Astrocyte (in vitro differentiated cells and primary cell): ENCODE measurements around the gene HSPA12B. TPM values are rescaled to one million over a fixed set of nuclear protein-coding genes. Genes with fewer than 3 reads are reported as not detected.
"Not testable (repeated sequence)": the region's sequence is repeated elsewhere in the genome, so short reads cannot be mapped to it uniquely, and the experiment has no call there.

ENCODE experiments used
- DNase-seq: peaks from one replicate; pipeline ENCODE4 v3.0.0-alpha.2; 2010; ENCODE audit warnings: low read depth
- FAIRE-seq: peaks from 2 replicates; lab custom pipeline; 2011; peaks lifted over from hg19 to GRCh38; lab: Jason Lieb, UNC
- H2AFZ ChIP-seq: 2 replicates; pipeline ENCODE4 v1.6.0; 2012; ENCODE audit warnings: low read depth, low read length, inconsistent platforms
- H3K27ac ChIP-seq: 2 replicates; pipeline ENCODE4 v1.5.1; 2011; ENCODE audit warnings: low read depth, low read length, inconsistent platforms
- H3K27me3 ChIP-seq: 2 replicates; pipeline ENCODE4 v1.6.0; 2011; ENCODE audit warnings: low read length, inconsistent platforms; ENCODE audit not compliant: insufficient read depth
- H3K36me3 ChIP-seq: 2 replicates; pipeline ENCODE4 v1.5.1; 2011; ENCODE audit warnings: low read length, inconsistent platforms; ENCODE audit not compliant: insufficient read depth
- H3K4me1 ChIP-seq: 2 replicates; pipeline ENCODE4 v1.5.1; 2011; ENCODE audit warnings: low read length, inconsistent platforms; ENCODE audit not compliant: insufficient read depth
- H3K4me2 ChIP-seq: 2 replicates; pipeline ENCODE4 v1.6.0; 2012; ENCODE audit warnings: low read length, inconsistent platforms
- H3K4me3 ChIP-seq: 2 replicates; pipeline ENCODE4 v1.5.1; 2011; ENCODE audit warnings: low read depth, mild to moderate bottlenecking, low read length, inconsistent platforms; ENCODE audit not compliant: insufficient read depth
- H3K79me2 ChIP-seq: 2 replicates; pipeline ENCODE4 v1.6.0; 2012; ENCODE audit warnings: mild to moderate bottlenecking, low read length, inconsistent platforms; ENCODE audit not compliant: insufficient read depth
- H3K9ac ChIP-seq: 2 replicates; pipeline ENCODE4 v1.6.0; 2012; ENCODE audit warnings: mild to moderate bottlenecking, low read length, inconsistent platforms
- H3K9me3 ChIP-seq: 2 replicates; pipeline ENCODE4 v1.5.1; 2012; ENCODE audit warnings: low read depth, mild to moderate bottlenecking, low read length, inconsistent platforms; ENCODE audit not compliant: insufficient read depth
- H4K20me1 ChIP-seq: 2 replicates; pipeline ENCODE4 v1.6.0; 2012; ENCODE audit warnings: low read length, inconsistent platforms; ENCODE audit not compliant: insufficient read depth
- H3K27ac Mint-ChIP-seq: one replicate; pipeline ENCODE4 v1.8.0; 2021; ENCODE audit warnings: mild to moderate bottlenecking, mixed read lengths; ENCODE audit not compliant: unreplicated experiment
- H3K27me3 Mint-ChIP-seq: one replicate; pipeline ENCODE4 v1.8.0; 2021; ENCODE audit warnings: low read depth, mixed read lengths; ENCODE audit not compliant: unreplicated experiment
- H3K36me3 Mint-ChIP-seq: one replicate; pipeline ENCODE4 v1.8.0; 2021; ENCODE audit warnings: low read depth, mixed read lengths; ENCODE audit not compliant: unreplicated experiment
- H3K4me1 Mint-ChIP-seq: one replicate; pipeline ENCODE4 v1.8.0; 2021; ENCODE audit warnings: low read depth, mixed read lengths; ENCODE audit not compliant: unreplicated experiment
- H3K4me3 Mint-ChIP-seq: one replicate; pipeline ENCODE4 v1.8.0; 2021; ENCODE audit warnings: mild to moderate bottlenecking, moderate library complexity, mixed read lengths; ENCODE audit not compliant: unreplicated experiment
- H3K9me3 Mint-ChIP-seq: one replicate; pipeline ENCODE4 v1.8.0; 2021; ENCODE audit warnings: mild to moderate bottlenecking, mixed read lengths; ENCODE audit not compliant: unreplicated experiment
- EZH2 ChIP-seq: IDR thresholded peaks from 2 replicates; pipeline ENCODE4 v1.6.1; 2012; ENCODE audit warnings: mild to moderate bottlenecking, low read length, inconsistent platforms; ENCODE audit not compliant: insufficient read depth
- total RNA-seq: library from RNA; stranded (reverse); gene quantifications from 2 replicates; pipeline ENCODE4 v1.2.1, GENCODE V29; 2021
- TF ChIP-seq, protein P1 (sequence below): IDR thresholded peaks from 2 replicates; pipeline ENCODE4 v1.5.1; 2011; ENCODE audit warnings: low read depth, mild to moderate bottlenecking, inconsistent platforms, low read length, moderate library complexity; ENCODE audit not compliant: insufficient read depth

HSPA12B gene
- total RNA-seq, 1 donor from 2014 or later, result not detected

- no peak for TF ChIP-seq EZH2
- TF ChIP-seq, protein P1, sequence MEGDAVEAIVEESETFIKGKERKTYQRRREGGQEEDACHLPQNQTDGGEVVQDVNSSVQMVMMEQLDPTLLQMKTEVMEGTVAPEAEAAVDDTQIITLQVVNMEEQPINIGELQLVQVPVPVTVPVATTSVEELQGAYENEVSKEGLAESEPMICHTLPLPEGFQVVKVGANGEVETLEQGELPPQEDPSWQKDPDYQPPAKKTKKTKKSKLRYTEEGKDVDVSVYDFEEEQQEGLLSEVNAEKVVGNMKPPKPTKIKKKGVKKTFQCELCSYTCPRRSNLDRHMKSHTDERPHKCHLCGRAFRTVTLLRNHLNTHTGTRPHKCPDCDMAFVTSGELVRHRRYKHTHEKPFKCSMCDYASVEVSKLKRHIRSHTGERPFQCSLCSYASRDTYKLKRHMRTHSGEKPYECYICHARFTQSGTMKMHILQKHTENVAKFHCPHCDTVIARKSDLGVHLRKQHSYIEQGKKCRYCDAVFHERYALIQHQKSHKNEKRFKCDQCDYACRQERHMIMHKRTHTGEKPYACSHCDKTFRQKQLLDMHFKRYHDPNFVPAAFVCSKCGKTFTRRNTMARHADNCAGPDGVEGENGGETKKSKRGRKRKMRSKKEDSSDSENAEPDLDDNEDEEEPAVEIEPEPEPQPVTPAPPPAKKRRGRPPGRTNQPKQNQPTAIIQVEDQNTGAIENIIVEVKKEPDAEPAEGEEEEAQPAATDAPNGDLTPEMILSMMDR, result no peak
- H3K79me2 ChIP-seq, result peaks cover 25% of the 10 kb centered on the region
- Mint-ChIP-seq H3K4me1 (no peaks in the 10 kb centered on the region), H3K4me3 (no peak overlapping the region), H3K36me3 (no peaks in the 10 kb centered on the region), H3K27ac (no peak overlapping the region), H3K9me3 (peaks cover 2% of the 10 kb centered on the region), H3K27me3 (peaks cover 13% of the 10 kb centered on the region)
- H3K27ac ChIP-seq, result no peak overlapping the region
- peaks cover 18% of the 10 kb centered on the region for H3K4me1 ChIP-seq
- H3K9me3 ChIP-seq, result no peaks in the 10 kb centered on the region
- H3K4me2 ChIP-seq, result no peak overlapping the region
- no peak for FAIRE-seq
- H3K36me3 ChIP-seq, result no peaks in the 10 kb centered on the region
- H3K9ac ChIP-seq, result no peak overlapping the region
- no peak for DNase-seq
- H4K20me1 ChIP-seq, result peaks cover 24% of the 10 kb centered on the region
- H3K4me3 ChIP-seq, result no peak overlapping the region
- H3K27me3 ChIP-seq, result no peaks in the 10 kb centered on the region
- no peak overlapping the region for H2AFZ ChIP-seq
Measured at GRCh38 chr20:3788685-3789155, 56.2 kb downstream of the HSPA12B start.

DNA sequence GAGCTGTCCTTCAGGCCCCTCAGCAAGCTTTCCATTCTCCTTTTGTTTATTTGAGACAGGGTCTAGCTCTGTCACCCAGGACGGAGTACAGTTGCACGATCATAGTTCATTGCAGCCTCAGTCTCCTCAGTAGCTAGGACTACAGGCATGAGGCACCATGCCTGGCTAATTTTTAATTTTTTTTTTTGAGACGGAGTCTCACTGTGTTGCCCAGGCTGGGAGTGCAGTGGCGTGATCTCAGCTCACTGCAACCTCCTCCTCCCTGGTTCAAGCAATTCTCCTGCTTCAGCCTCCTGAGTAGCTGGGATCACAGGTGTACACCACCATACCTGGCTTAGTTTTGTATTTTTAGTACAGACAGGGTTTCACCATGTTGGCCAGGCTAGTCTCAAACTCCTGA is 56.7 kb downstream of the HSPA12B start:
- not testable (repeated sequence) for H3K4me1 Mint-ChIP-seq, H3K9me3 Mint-ChIP-seq, H3K9ac ChIP-seq, H3K27me3 ChIP-seq, H3K9me3 ChIP-seq, H3K4me2 ChIP-seq, H3K4me3 Mint-ChIP-seq, H2AFZ ChIP-seq, H3K27ac Mint-ChIP-seq, H3K36me3 ChIP-seq, H3K36me3 Mint-ChIP-seq, H3K27ac ChIP-seq, H3K4me3 ChIP-seq, DNase-seq, FAIRE-seq
- peaks cover 13% of the 10 kb centered on the region for H3K27me3 Mint-ChIP-seq
- Histone ChIP-seq H3K79me2 (peaks cover 21% of the 10 kb centered on the region), H3K4me1 (peaks cover 18% of the 10 kb centered on the region), H4K20me1 (peaks cover 19% of the 10 kb centered on the region)

- not testable (repeated sequence) for H3K27me3 ChIP-seq, H3K9me3 ChIP-seq, H3K9ac ChIP-seq, H3K36me3 Mint-ChIP-seq, H3K27ac Mint-ChIP-seq, H4K20me1 ChIP-seq, H3K27me3 Mint-ChIP-seq, H3K4me1 Mint-ChIP-seq, DNase-seq, H3K36me3 ChIP-seq, H3K4me3 Mint-ChIP-seq, FAIRE-seq, H3K4me3 ChIP-seq, H2AFZ ChIP-seq, H3K4me2 ChIP-seq, H3K27ac ChIP-seq, H3K9me3 Mint-ChIP-seq
- peaks cover 25% of the 10 kb centered on the region for H3K79me2 ChIP-seq
- peaks cover 25% of the 10 kb centered on the region for H3K4me1 ChIP-seq
Measured at GRCh38 chr20:3794168-3794567, 61.7 kb downstream of the HSPA12B start.
